Stimulated activated CD8-positive, alpha-beta memory T cell treated with anti-CD3 and anti-CD28 coated beads, Interleukin-15, amount 100 ng/mL, for 48 hours (primary cell): ENCODE results near the gene TRAP1.
A peak's percentile ranks its signal among the peaks of the same experiment; 100 is the strongest.
"Not testable (repeated sequence)": the region's sequence is repeated elsewhere in the genome, so short reads cannot be mapped to it uniquely, and the experiment has no call there.

Experiments used
- DNase-seq, 2 donors: peaks; one replicate each; pipeline ENCODE4 v3.0.0-alpha.2; 2020; ENCODE audit warnings: low read depth in 2 of 2

The TRAP1 gene

DNA sequence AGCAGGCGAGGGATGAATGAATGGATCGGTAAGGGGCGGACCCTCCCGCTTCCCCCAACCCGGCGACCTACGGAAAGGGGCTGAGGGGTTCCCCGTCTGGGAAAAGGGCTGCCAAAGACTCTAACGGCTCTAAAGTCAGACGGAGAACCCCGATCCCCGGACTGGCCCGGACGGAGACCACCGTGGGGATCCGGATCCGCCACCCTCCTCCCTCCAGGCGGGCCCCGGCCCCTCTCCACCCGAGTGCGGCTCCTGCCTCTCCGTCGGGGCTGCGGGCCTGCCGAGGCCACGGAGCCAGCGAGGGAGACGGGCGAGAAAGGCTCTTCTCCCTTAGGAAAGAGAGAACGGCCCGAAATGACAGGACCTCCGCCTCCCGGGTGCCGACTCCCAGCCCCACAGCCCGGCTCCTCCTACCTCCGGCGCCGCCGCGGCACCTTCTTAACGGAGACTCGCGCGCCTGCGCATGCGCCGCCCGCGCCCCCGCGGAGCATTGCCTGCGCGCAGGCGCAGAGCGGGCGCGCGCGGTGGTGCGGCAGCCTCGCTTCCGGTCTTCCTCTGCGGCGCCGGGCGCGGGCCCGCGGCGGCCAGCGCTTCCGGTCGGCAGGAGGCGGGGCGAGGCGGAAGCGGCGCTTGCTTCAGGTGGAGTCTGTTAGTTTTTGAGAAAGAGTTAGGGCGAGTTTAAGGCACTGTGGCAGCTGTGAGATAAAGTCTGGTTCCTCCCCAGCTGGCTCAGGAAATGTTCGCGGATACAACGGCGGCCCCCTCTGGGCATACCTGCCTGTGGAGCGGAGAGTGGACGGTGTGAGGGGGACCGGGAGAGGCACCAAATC lies 106.0 kb downstream of the TRAP1 start, which contains the start of gene SLX4:
Gene SLX4 (minus strand): TSS at position 461 of the 830 bp plus-strand sequence. CDS start 2,642 bp downstream, outside the sequence.
- peak; percentile 91 to 92 for DNase-seq

DNA sequence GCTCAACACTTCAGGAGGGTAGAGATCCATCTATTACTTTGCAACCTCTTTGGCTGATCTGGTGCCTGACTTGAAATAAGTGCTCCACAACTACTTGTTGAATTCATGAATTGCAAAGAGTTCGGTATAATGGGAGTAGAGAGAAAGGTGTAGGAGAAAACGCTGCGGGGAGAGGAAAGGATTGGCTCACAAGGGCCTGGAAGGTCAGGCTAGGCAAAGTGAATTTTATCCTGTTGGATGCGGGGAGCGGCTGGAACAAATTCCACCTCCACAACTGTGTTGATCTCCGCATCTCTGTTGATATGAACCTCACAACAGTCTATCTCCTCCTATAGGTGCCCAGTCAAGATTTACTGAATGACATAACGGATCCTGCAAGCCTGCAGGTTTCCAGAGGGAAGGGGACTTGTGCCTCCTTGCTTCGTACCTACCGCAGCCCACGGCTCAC lies 106.6 kb downstream of the TRAP1 start:
- DNase-seq = no peak

DNA sequence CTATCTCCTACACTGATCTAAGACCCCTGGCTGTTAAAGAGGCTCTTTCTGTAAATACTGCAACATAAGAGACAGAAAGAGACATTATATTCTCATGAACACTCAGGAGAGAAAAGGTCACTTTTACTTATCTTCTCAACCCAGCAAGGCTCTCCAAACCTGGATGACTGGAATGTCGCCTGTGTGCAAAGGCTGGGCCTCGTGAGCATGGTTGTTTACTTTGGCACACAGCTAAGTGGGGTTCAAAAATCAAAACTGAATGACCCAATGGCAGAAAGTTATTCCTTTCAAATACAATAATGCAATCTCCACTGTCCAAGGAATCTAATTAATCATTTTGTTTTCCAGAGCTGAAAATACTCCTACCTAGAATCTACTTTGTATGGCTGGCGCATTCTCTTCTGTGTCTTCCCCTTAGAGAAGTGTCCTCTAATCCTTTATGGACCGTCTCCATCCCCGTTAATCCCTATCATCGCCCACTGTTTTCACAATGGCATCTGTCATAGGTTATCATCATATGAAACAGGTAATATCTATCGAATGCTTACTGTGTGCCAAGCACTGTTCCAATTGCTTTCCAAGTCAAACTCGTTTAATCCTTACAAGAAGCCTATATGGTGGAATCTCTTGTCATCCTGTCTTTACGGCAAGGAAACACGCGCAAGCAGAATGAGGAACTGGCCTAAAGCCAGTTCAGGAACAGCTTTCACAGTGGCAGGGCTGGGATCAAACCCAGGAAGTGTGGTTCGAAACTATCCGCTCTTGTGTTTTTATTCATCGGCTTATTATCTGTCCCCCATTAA lies 107.2 kb downstream of the TRAP1 start:
- DNase-seq = no peak

DNA sequence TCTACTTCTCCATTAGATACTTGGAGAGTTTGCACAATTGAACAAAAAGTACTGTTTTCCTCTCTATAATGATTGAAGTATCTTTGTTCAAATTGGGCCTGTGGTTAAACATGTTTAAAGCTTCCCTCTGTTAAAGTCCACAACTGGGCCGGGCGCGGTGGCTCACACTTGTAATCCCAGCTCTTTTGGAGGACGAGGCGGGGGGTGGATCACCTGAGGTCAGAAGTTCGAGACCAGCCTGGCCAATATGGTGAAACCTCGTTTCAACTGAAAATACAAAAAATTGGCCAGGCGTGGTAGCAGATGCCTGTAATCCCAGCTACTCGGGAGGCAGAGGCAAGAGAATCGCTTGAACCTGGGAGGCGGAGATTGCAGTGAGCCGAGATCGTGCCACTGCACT lies 108.3 kb downstream of the TRAP1 start:
- DNase-seq = not testable (repeated sequence)

DNA sequence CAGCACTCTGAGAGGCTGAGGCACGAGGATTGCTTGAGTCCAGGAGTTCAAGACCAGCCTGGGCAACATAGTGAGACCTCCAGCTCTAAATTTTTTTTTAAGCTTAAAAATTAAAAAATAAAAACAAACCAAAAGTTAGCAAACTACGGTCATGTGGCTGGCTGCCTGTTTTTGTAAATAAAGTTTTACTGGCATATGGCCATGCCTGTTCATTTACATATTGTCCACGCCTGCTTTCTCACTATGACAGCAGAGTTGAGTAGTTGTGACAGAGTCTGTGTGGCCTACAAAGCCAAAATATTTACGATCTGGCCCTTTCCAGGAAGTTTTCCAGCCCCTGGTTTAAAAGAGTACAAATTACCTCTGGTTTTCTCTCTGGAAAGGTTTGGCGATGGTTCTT lies 109.3 kb downstream of the TRAP1 start:
- DNase-seq = no peak
